H1 (cell line): ENCODE data around the gene AGAP3. TPM values are rescaled to one million over a fixed set of nuclear protein-coding genes. Genes with fewer than 3 reads are reported as not detected.

Source experiments
- CTCF ChIA-PET: fragments of 300-600 bp; sonication (Branson Sonifier 250); formaldehyde crosslinking; loops from one replicate; lab custom pipeline; 2021; ENCODE audit not compliant: partially characterized antibody; lab: Charles Lee
- POLR2A ChIA-PET: fragments of 300-600 bp; sonication (Branson Sonifier 250); formaldehyde crosslinking; loops from one replicate; lab custom pipeline; 2021; ENCODE audit warnings: inconsistent platforms; ENCODE audit not compliant: partially characterized antibody; lab: Charles Lee
- DNase-seq, 2 experiments: peaks; one replicate each; pipeline versions ENCODE4 v3.0.0 to v3.0.0-alpha.2; 2010 to 2022; ENCODE audit warnings: low spot score in 2 of 2, low read depth in 1 of 2, mixed read lengths in 1 of 2
- FAIRE-seq: peaks from 2 replicates; lab custom pipeline; 2011; peaks lifted over from hg19 to GRCh38; lab: Jason Lieb, UNC
- H2AFZ ChIP-seq: 2 replicates; pipeline ENCODE4 v1.8.1; 2012; ENCODE audit warnings: low read length, inconsistent platforms
- H2AK5ac ChIP-seq: 2 replicates; pipeline ENCODE4 v1.6.1; 2013; ENCODE audit warnings: low read depth, low read length
- H2BK120ac ChIP-seq: replicated peaks from 2 replicates; pipeline ENCODE3; 2013; ENCODE audit warnings: low read depth, low read length, inconsistent platforms
- H2BK12ac ChIP-seq: 2 replicates; pipeline ENCODE4 v1.6.1; 2013; ENCODE audit warnings: low read depth, low read length
- H2BK15ac ChIP-seq: 2 replicates; pipeline ENCODE4 v1.6.1; 2013; ENCODE audit warnings: low read length
- H2BK20ac ChIP-seq: 2 replicates; pipeline ENCODE4 v1.6.1; 2013; ENCODE audit warnings: low read length
- H2BK5ac ChIP-seq: 2 replicates; pipeline ENCODE4 v1.6.1; 2013; ENCODE audit warnings: low read depth, low read length
- H3K14ac ChIP-seq: 2 replicates; pipeline ENCODE4 v1.6.1; 2013; ENCODE audit warnings: inconsistent platforms; ENCODE audit not compliant: insufficient read length
- H3K18ac ChIP-seq: 2 replicates; pipeline ENCODE4 v1.6.1; 2013; ENCODE audit warnings: low read length; ENCODE audit errors: extremely low read depth
- H3K23ac ChIP-seq: 2 replicates; pipeline ENCODE4 v1.6.1; 2013; ENCODE audit warnings: inconsistent platforms; ENCODE audit not compliant: insufficient read length
- H3K23me2 ChIP-seq: 2 replicates; pipeline ENCODE4 v1.6.1; 2013; ENCODE audit warnings: low read depth, low read length
- H3K27ac ChIP-seq: 2 replicates; pipeline ENCODE4 v1.6.1; 2011; ENCODE audit warnings: low read depth, low read length, inconsistent platforms
- H3K27me3 ChIP-seq, 4 experiments: replicated peaks in 1 of 4; 1 replicate in 1 of 4; 2 replicates in 3 of 4; pipeline versions ENCODE4 v1.6.1 to v1.8.1; 2011 to 2013; ENCODE audit warnings: low read length in 3 of 4, mild to moderate bottlenecking in 3 of 4, inconsistent platforms in 2 of 4, mixed read lengths in 2 of 4, moderate library complexity in 1 of 4; ENCODE audit not compliant: control insufficient read depth in 3 of 4, insufficient read depth in 3 of 4; ENCODE audit errors: extremely low read depth in 1 of 4
- H3K36me3 ChIP-seq, 4 experiments: 2 replicates each; pipeline versions ENCODE4 v1.6.1 to v1.8.1; 2011 to 2013; ENCODE audit warnings: mild to moderate bottlenecking in 4 of 4, low read length in 3 of 4, moderate library complexity in 2 of 4, control low read depth in 1 of 4, inconsistent platforms in 1 of 4; ENCODE audit not compliant: insufficient read depth in 4 of 4, control insufficient read depth in 2 of 4
- H3K4ac ChIP-seq: replicated peaks from 2 replicates; pipeline ENCODE3; 2013; ENCODE audit warnings: low read length, low read depth, mixed read lengths, inconsistent platforms; ENCODE audit not compliant: insufficient read length
- H3K4me1 ChIP-seq, 4 experiments: replicated peaks in 1 of 4; 1 replicate in 1 of 4; 2 replicates in 3 of 4; pipeline versions ENCODE4 v1.6.1 to v1.8.1; 2011 to 2013; ENCODE audit warnings: low read length in 3 of 4, inconsistent platforms in 2 of 4, mixed read lengths in 1 of 4; ENCODE audit not compliant: insufficient read depth in 4 of 4, control insufficient read depth in 3 of 4
- H3K4me2 ChIP-seq, 2 experiments: 2 replicates each; pipeline versions ENCODE4 v1.6.1 to v1.8.1; 2011 to 2013; ENCODE audit warnings: low read depth in 2 of 2, low read length in 2 of 2, control low read depth in 1 of 2, inconsistent platforms in 1 of 2, mild to moderate bottlenecking in 1 of 2; ENCODE audit not compliant: insufficient read depth in 1 of 2
- H3K4me3 ChIP-seq, 4 experiments: fragments of 200-600, 300-600 bp in 1 of 4; sonication (generic), shearing (Covaris generic), sonication (Bioruptor Twin) in 1 of 4; 2 replicates each; pipeline versions ENCODE4 v1.5.1 to v1.8.1; 2011 to 2016; ENCODE audit warnings: low read length in 4 of 4, low read depth in 3 of 4, control low read depth in 2 of 4, inconsistent platforms in 2 of 4, mild to moderate bottlenecking in 2 of 4, mixed read lengths in 1 of 4, moderate library complexity in 1 of 4; ENCODE audit not compliant: insufficient read depth in 2 of 4; ENCODE audit errors: extremely low read depth in 1 of 4
- H3K56ac ChIP-seq: replicated peaks from 2 replicates; pipeline ENCODE3; 2013; ENCODE audit warnings: low read depth, mild to moderate bottlenecking, mixed read lengths, low read length, inconsistent platforms; ENCODE audit not compliant: insufficient read length
- H3K79me1 ChIP-seq: 2 replicates; pipeline ENCODE4 v1.6.1; 2013; ENCODE audit warnings: low read depth, low read length, control low read depth
- H3K79me2 ChIP-seq, 2 experiments: 2 replicates each; pipeline versions ENCODE4 v1.6.1 to v1.8.1; 2012 to 2013; ENCODE audit warnings: low read length in 2 of 2, mild to moderate bottlenecking in 2 of 2, inconsistent platforms in 1 of 2; ENCODE audit not compliant: insufficient read depth in 2 of 2, control insufficient read depth in 1 of 2
- H3K9ac ChIP-seq, 4 experiments: replicated peaks in 1 of 4; 1 replicate in 1 of 4; 2 replicates in 3 of 4; pipeline versions ENCODE4 v1.6.1 to v1.8.1; 2011 to 2013; ENCODE audit warnings: low read depth in 3 of 4, low read length in 3 of 4, control low read depth in 2 of 4, mild to moderate bottlenecking in 2 of 4, moderate library complexity in 2 of 4, inconsistent platforms in 1 of 4; ENCODE audit errors: extremely low read depth in 1 of 4
- H3K9me3 ChIP-seq, 2 experiments: 2 replicates each; pipeline versions ENCODE4 v1.6.1 to v1.8.1; 2012 to 2013; ENCODE audit warnings: mild to moderate bottlenecking in 2 of 2, moderate library complexity in 2 of 2, control low read depth in 1 of 2, inconsistent platforms in 1 of 2, low read depth in 1 of 2, low read length in 1 of 2, mixed read lengths in 1 of 2; ENCODE audit not compliant: insufficient read depth in 2 of 2
- H4K20me1 ChIP-seq, 2 experiments: replicated peaks in 1 of 2; 2 replicates each; pipeline versions ENCODE3 to v1.8.1; 2011 to 2013; ENCODE audit warnings: inconsistent platforms in 2 of 2, low read length in 2 of 2, mild to moderate bottlenecking in 1 of 2; ENCODE audit not compliant: insufficient read depth in 2 of 2, control insufficient read depth in 1 of 2
- H4K5ac ChIP-seq: 2 replicates; pipeline ENCODE4 v1.6.1; 2013; ENCODE audit warnings: low read length, low read depth, mixed read lengths, inconsistent platforms; ENCODE audit not compliant: insufficient read length
- H4K8ac ChIP-seq: 2 replicates; pipeline ENCODE4 v1.8.0; 2013; ENCODE audit warnings: mild to moderate bottlenecking, moderate library complexity, low read length, inconsistent platforms; ENCODE audit not compliant: insufficient read depth; ENCODE audit errors: extremely low read depth
- H4K91ac ChIP-seq: replicated peaks from 2 replicates; pipeline ENCODE3; 2013; ENCODE audit warnings: low read length, mixed read lengths, inconsistent platforms; ENCODE audit not compliant: insufficient read length
- BRCA1 ChIP-seq: IDR thresholded peaks from 2 replicates; pipeline ENCODE4 v1.6.1; 2012; ENCODE audit warnings: low read depth, low read length, improper control_type of control experiment
- CBX5 ChIP-seq: fragments of 300-800, 300-1000 bp; sonication (generic); IDR thresholded peaks from 2 replicates; pipeline ENCODE4 v1.7.1; 2016; ENCODE audit warnings: antibody characterized with exemption, low read length, low read depth
- CREB1 ChIP-seq: IDR thresholded peaks from 2 replicates; pipeline ENCODE4 v1.6.1; 2012; ENCODE audit warnings: inconsistent platforms
- E2F6 ChIP-seq: IDR thresholded peaks from 2 replicates; pipeline ENCODE4 v1.6.1; 2012; ENCODE audit warnings: inconsistent platforms
- HDAC2 ChIP-seq, 2 experiments: fragments of 300-600 bp in 1 of 2; sonication (generic) in 1 of 2; IDR thresholded peaks; 2 replicates each; pipeline ENCODE4 v1.6.1; 2011 to 2012; ENCODE audit warnings: low read depth in 2 of 2, low read length in 2 of 2, mild to moderate bottlenecking in 2 of 2, moderate library complexity in 2 of 2, borderline replicate concordance in 1 of 2, inconsistent platforms in 1 of 2
- RFX5 ChIP-seq: IDR thresholded peaks from 2 replicates; pipeline ENCODE4 v1.6.1; 2011; ENCODE audit warnings: low read depth, low read length, improper control_type of control experiment, borderline replicate concordance
- SP1 ChIP-seq: IDR thresholded peaks from 2 replicates; pipeline ENCODE4 v1.6.1; 2011; ENCODE audit warnings: low read depth, low read length
- SRF ChIP-seq: IDR thresholded peaks from 2 replicates; pipeline ENCODE4 v1.6.1; 2011; ENCODE audit warnings: mild to moderate bottlenecking, low read depth, low read length, moderate library complexity
- SUZ12 ChIP-seq: fragments of 200-600 bp; sonication (generic); IDR thresholded peaks from 2 replicates; pipeline ENCODE4 v1.6.1; 2012; ENCODE audit warnings: mild to moderate bottlenecking, inconsistent platforms, low read length, moderate library complexity, mixed read lengths
- TBP ChIP-seq: IDR thresholded peaks from 2 replicates; pipeline ENCODE4 v1.6.1; 2011; ENCODE audit warnings: low read depth, low read length, improper control_type of control experiment
- YY1 ChIP-seq: IDR thresholded peaks from 2 replicates; pipeline ENCODE4 v1.6.1; 2011; ENCODE audit warnings: low read depth, mild to moderate bottlenecking, low read length
- WGBS, 2 experiments: shearing (Covaris generic) in 1 of 2; methylation state at CpG; one replicate each; pipeline versions ENCODE4 v1.1.6 to v1.1.7; 2013 to 2015; ENCODE audit warnings: low lambda C conversion rate in 2 of 2, mixed read lengths in 2 of 2, inconsistent platforms in 1 of 2, low coverage in 1 of 2, missing lambda C conversion rate in 1 of 2; ENCODE audit not compliant: insufficient replicate concordance in 2 of 2, insufficient coverage in 1 of 2, insufficient read length in 1 of 2; ENCODE audit errors: extremely low coverage in 1 of 2, missing lambda C conversion rate in 1 of 2; 5-methylcytosine and 5-hydroxymethylcytosine counted together
- polyA plus RNA-seq, 7 experiments: library from polyadenylated mRNA; depleted of rRNA in 3 of 7; stranded (reverse) in 5 of 7; unstranded in 2 of 7; fragments of >200 nt in 5 of 7; fragments of 200-250 nt in 2 of 7; gene quantifications; 1 replicate in 5 of 7; 2 replicates in 1 of 7; 4 replicates in 1 of 7; pipeline versions ENCODE4 v1.2.1 to v1.2.3, GENCODE V29; 2011 to 2013; ENCODE audit warnings: missing spikeins in 2 of 7, mixed read lengths in 2 of 7
- total RNA-seq: library from RNA; stranded (reverse); fragmentation: NEBNext Ultra II Directional; extraction: Animal tissue kit (Norgen Biotek cat#: 25700); gene quantifications from 2 replicates; pipeline ENCODE4 v1.2.1, GENCODE V29; 2021
- TF ChIP-seq, protein P1 (sequence below): IDR thresholded peaks from 2 replicates; pipeline ENCODE4 v1.6.1; 2011; ENCODE audit warnings: low read length, improper control_type of control experiment

The AGAP3 gene
- total and polyA plus RNA-seq, 2 of the 8 experiments (the other 6 are each of a cell fraction or from before 2014, with no cell fraction given) = 66.4 to 120 TPM

- FAIRE-seq = no peak
- Histone ChIP-seq H3K27me3 (peaks cover 10 to 32% (median 29%) of the 10 kb centered on the region in 4 experiments), H2BK15ac (no peak overlapping the region), H3K4me3 (no peak overlapping the region), H3K18ac (no peak overlapping the region), H4K20me1 (peaks cover 0 to 1% of the 10 kb centered on the region in 2 experiments), H3K27ac (no peak overlapping the region), H3K4me2 (no peak overlapping the region), H2BK20ac (no peak overlapping the region), H3K4me1 (no peaks in the 10 kb centered on the region; a peak in 1 of 7 replicates), H3K36me3 (peaks cover 0 to 6% (median 0%) of the 10 kb centered on the region in 4 experiments; a peak in 1 of 8 replicates), H3K23ac (no peak overlapping the region), H3K23me2 (no peaks in the 10 kb centered on the region), H2BK12ac (no peak overlapping the region), H2BK5ac (no peak overlapping the region), H4K8ac (no peak overlapping the region), H2BK120ac (no peak overlapping the region), H3K9me3 (peaks cover 1 to 14% of the 10 kb centered on the region in 2 experiments; a peak in 2 of 4 replicates), H2AK5ac (no peak overlapping the region), H3K79me2 (no peaks in the 10 kb centered on the region), H2AFZ (no peak overlapping the region), H3K56ac (no peak overlapping the region), H4K91ac (no peak overlapping the region), H3K4ac (no peak overlapping the region), H3K9ac (no peak overlapping the region), H3K79me1 (no peaks in the 10 kb centered on the region), H4K5ac (no peak overlapping the region), H3K14ac (no peak overlapping the region)
- DNase-seq = no peak
- WGBS, 2 experiments = 75% methylated on average over 1 of the region's 1 CpG; no CpG with 5 or more reads in 1 of the 2 experiments
- no peak for TF ChIP-seq CREB1
- TF ChIP-seq TBP = no peak
- no peak for TF ChIP-seq CBX5
- no peak for TF ChIP-seq YY1
- TF ChIP-seq SP1 = no peak
- TF ChIP-seq, protein P1, sequence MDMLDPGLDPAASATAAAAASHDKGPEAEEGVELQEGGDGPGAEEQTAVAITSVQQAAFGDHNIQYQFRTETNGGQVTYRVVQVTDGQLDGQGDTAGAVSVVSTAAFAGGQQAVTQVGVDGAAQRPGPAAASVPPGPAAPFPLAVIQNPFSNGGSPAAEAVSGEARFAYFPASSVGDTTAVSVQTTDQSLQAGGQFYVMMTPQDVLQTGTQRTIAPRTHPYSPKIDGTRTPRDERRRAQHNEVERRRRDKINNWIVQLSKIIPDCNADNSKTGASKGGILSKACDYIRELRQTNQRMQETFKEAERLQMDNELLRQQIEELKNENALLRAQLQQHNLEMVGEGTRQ = no peak
- TF ChIP-seq BRCA1 = no peak
- TF ChIP-seq SRF = no peak
- TF ChIP-seq RFX5 = no peak
- TF ChIP-seq HDAC2 (IDR thresholded peaks at IDR 0.05; ENCODE audit: borderline replicate concordance in 1 of 2, low read depth in 2 of 2, low read length in 2 of 2) = no peak
- TF ChIP-seq SUZ12 = no peak
- no peak for TF ChIP-seq E2F6
- POLR2A ChIA-PET = interaction anchor here (1.4 kb wide), 1 partner anchor 51 kb away, joined by 6 read pairs; no protein-coding TSS in a partner anchor
- CTCF ChIA-PET = interaction anchor here (0.7 to 7.4 kb wide), 9 partner anchors 11 to 70 kb away, joined by 3 to 52 read pairs (median 6); no protein-coding TSS in a partner anchor
Measured at GRCh38 chr7:151177310-151177709, 91.0 kb downstream of the AGAP3 start.
